Loucy (cell line): ENCODE measurements around the gene CNTNAP2.

Experiments
- H2AFZ ChIP-seq: fragments of 200-600 bp; sonication (generic); 2 replicates; pipeline ENCODE4 v1.6.0; 2016; ENCODE audit warnings: antibody characterized with exemption, mild to moderate bottlenecking, low read length, moderate library complexity
- H3F3A ChIP-seq: fragments of 200-600 bp; 2 replicates; pipeline ENCODE4 v1.6.0; 2016; ENCODE audit warnings: antibody characterized with exemption, low read depth, mild to moderate bottlenecking
- H3K27me3 ChIP-seq: fragments of 200-600 bp; sonication (generic); 2 replicates; pipeline ENCODE4 v1.6.1; 2014; ENCODE audit warnings: low read length, mild to moderate bottlenecking; ENCODE audit not compliant: insufficient read depth, poor library complexity, severe bottlenecking
- H3K36me3 ChIP-seq: fragments of 200-600 bp; sonication (generic); 2 replicates; pipeline ENCODE4 v1.6.1; 2016; ENCODE audit warnings: low read length; ENCODE audit not compliant: insufficient read depth
- H3K4me1 ChIP-seq: fragments of 200-600 bp; sonication (generic); 2 replicates; pipeline ENCODE4 v1.5.1; 2014; ENCODE audit warnings: low read length, mild to moderate bottlenecking; ENCODE audit not compliant: insufficient read depth, poor library complexity, severe bottlenecking
- H3K4me2 ChIP-seq: fragments of 200-600 bp; sonication (generic); 2 replicates; pipeline ENCODE4 v1.6.0; 2014; ENCODE audit warnings: antibody characterized with exemption, low read length, low read depth, mild to moderate bottlenecking; ENCODE audit not compliant: poor library complexity, severe bottlenecking
- H3K4me3 ChIP-seq: fragments of 200-600 bp; sonication (generic); 2 replicates; pipeline ENCODE4 v1.5.1; 2014; ENCODE audit warnings: low read length, mild to moderate bottlenecking, mixed read lengths; ENCODE audit not compliant: poor library complexity, severe bottlenecking
- H3K79me2 ChIP-seq: fragments of 200-600 bp; sonication (generic); 2 replicates; pipeline ENCODE4 v1.6.1; 2014; ENCODE audit warnings: low read length; ENCODE audit not compliant: insufficient read depth
- H3K9ac ChIP-seq: fragments of 200-600 bp; sonication (generic); 2 replicates; pipeline ENCODE4 v1.6.0; 2014; ENCODE audit warnings: mild to moderate bottlenecking, low read depth, low read length, moderate library complexity; ENCODE audit not compliant: poor library complexity, severe bottlenecking
- H3K9me2 ChIP-seq: fragments of 200-600 bp; sonication (generic); replicated peaks from 2 replicates; pipeline ENCODE4 v1.6.1; 2016; ENCODE audit warnings: low read depth, low read length, mixed read lengths
- H3K9me3 ChIP-seq: fragments of 200-600 bp; sonication (generic); 2 replicates; pipeline ENCODE4 v1.6.1; 2014; ENCODE audit warnings: mild to moderate bottlenecking, antibody characterized with exemption, low read length, low read depth; ENCODE audit not compliant: insufficient read depth
- H4K20me1 ChIP-seq: fragments of 200-600 bp; sonication (generic); 2 replicates; pipeline ENCODE4 v1.6.0; 2014; ENCODE audit warnings: antibody characterized with exemption, low read length, mild to moderate bottlenecking; ENCODE audit not compliant: insufficient read depth, poor library complexity, severe bottlenecking
- EZH2phosphoT487 ChIP-seq: fragments of 200-600 bp; IDR thresholded peaks from 2 replicates; pipeline ENCODE4 v1.6.1; 2018; ENCODE audit warnings: antibody characterized with exemption, mild to moderate bottlenecking, moderate library complexity, borderline replicate concordance
- TF ChIP-seq, protein P1 (sequence below): fragments of 200-600 bp; sonication (generic); conservative IDR thresholded peaks from 2 replicates; pipeline ENCODE4 v1.5.1; 2014; ENCODE audit warnings: mild to moderate bottlenecking, antibody characterized with exemption, low read length

The CNTNAP2 gene

DNA sequence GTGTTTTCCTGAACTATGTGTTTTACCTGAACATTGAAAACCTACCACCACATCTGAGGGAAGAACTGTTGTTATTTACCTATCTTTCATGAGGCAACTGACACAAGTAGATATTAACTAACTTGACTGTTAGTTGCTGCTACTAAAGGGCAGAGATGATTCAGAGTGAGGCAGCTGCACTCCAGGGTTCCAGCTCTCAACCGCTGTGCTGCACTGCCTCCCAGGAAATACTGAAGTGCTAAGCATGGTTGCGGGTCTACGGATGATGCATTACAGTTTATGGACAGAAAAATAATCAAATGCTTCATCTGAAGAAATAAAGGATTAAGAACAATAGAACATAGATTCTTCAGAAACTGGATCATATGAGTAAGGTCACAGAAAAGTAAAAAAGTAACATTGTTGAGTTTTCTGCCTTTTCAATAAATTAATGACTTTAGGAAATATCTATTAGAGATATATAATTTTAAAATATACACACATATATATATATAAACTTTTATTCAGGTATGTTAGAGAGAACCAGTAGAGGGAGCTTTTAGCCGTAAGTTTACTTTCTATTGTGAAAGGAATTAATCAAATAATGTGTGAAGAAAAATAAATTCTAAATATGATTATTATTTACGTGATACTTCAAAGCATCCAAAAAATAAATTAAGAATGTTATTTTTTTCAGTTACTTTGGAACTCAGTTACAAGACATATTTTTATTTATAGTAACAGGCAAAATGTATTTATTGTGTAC lies 620.0 kb downstream of the CNTNAP2 start:
- H4K20me1 ChIP-seq = no peaks in the 10 kb centered on the region
- H3K9me3 ChIP-seq = no peaks in the 10 kb centered on the region

DNA sequence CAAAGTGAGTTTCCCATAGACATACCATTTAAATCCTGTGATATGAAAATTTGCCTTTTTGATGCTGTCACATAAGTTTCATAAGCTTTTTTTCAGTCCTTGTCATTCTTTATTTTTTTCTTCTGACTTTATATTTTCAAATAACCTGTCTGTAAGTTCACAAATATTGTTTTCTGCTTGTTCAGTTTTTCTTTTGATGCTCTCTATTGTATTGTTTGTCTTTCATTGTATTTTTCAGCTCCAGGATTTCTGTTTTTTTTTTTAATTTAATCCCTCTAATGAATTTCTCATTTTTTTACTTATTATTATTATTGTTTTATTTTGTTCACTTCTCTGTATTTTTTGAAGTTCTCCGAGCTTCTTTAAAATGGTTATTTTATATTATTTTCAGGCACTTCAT lies 623.4 kb downstream of the CNTNAP2 start:
- Histone ChIP-seq H3K27me3 (no peaks in the 10 kb centered on the region), H3K9ac (no peak overlapping the region), H3K4me2 (no peak overlapping the region), H3K9me2 (no peaks in the 10 kb centered on the region), H4K20me1 (no peaks in the 10 kb centered on the region), H3K79me2 (no peaks in the 10 kb centered on the region), H3K36me3 (no peaks in the 10 kb centered on the region), H3K4me3 (no peak overlapping the region), H3K9me3 (no peaks in the 10 kb centered on the region), H2AFZ (no peak overlapping the region), H3K4me1 (no peaks in the 10 kb centered on the region), H3F3A (no peaks in the 10 kb centered on the region)
- TF ChIP-seq EZH2phosphoT487 = no peak
- TF ChIP-seq, protein P1, sequence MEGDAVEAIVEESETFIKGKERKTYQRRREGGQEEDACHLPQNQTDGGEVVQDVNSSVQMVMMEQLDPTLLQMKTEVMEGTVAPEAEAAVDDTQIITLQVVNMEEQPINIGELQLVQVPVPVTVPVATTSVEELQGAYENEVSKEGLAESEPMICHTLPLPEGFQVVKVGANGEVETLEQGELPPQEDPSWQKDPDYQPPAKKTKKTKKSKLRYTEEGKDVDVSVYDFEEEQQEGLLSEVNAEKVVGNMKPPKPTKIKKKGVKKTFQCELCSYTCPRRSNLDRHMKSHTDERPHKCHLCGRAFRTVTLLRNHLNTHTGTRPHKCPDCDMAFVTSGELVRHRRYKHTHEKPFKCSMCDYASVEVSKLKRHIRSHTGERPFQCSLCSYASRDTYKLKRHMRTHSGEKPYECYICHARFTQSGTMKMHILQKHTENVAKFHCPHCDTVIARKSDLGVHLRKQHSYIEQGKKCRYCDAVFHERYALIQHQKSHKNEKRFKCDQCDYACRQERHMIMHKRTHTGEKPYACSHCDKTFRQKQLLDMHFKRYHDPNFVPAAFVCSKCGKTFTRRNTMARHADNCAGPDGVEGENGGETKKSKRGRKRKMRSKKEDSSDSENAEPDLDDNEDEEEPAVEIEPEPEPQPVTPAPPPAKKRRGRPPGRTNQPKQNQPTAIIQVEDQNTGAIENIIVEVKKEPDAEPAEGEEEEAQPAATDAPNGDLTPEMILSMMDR = no peak

More for the DNA sequence above, 620.0 kb downstream of the CNTNAP2 start:
- no peaks in the 10 kb centered on the region for H3K4me1 ChIP-seq
- no peaks in the 10 kb centered on the region for H3K36me3 ChIP-seq
- no peaks in the 10 kb centered on the region for H3F3A ChIP-seq
- TF ChIP-seq EZH2phosphoT487 = no peak
- TF ChIP-seq, protein P1 = no peak
- no peak overlapping the region for H3K4me2 ChIP-seq
- H3K9me2 ChIP-seq = no peaks in the 10 kb centered on the region
- no peaks in the 10 kb centered on the region for H3K27me3 ChIP-seq
- no peak overlapping the region for H3K4me3 ChIP-seq
- no peak overlapping the region for H2AFZ ChIP-seq
- no peak overlapping the region for H3K9ac ChIP-seq
- no peaks in the 10 kb centered on the region for H3K79me2 ChIP-seq

DNA sequence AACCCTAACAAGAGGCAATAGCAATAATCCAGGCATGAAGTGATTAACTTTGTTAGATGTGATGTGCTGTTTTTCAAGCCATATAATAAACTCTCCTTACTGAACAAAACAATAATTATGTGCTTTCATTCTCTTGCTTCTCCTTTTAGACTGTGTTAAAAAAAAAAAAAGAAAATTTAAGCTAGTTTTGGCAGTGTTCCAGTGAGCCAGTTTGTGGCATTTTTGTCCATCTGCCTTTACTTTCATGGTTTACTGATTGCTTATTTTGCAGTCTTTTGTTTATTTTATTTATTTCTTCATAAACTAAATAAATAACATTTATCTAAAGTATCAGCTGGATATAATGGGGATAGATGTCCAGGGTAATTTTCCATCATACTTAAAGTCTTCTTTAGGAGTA lies 625.3 kb downstream of the CNTNAP2 start:
- H2AFZ ChIP-seq = no peak overlapping the region
- no peaks in the 10 kb centered on the region for H4K20me1 ChIP-seq
- H3K27me3 ChIP-seq = no peaks in the 10 kb centered on the region
- no peaks in the 10 kb centered on the region for H3K4me1 ChIP-seq
- H3K36me3 ChIP-seq = no peaks in the 10 kb centered on the region
- TF ChIP-seq, protein P1 = no peak
- no peak for TF ChIP-seq EZH2phosphoT487
- H3K4me2 ChIP-seq = no peak overlapping the region
- H3K79me2 ChIP-seq = no peaks in the 10 kb centered on the region
- no peak overlapping the region for H3K9ac ChIP-seq
- H3K9me2 ChIP-seq = no peaks in the 10 kb centered on the region
- no peaks in the 10 kb centered on the region for H3K9me3 ChIP-seq
- no peaks in the 10 kb centered on the region for H3F3A ChIP-seq
- no peak overlapping the region for H3K4me3 ChIP-seq
